Adrenal gland (tissue), 5 donors: ENCODE data around the gene TMEM229B.

ENCODE experiments used
- POLR2A ChIP-seq, 2 donors: fragments of 450-650 bp; IDR thresholded peaks; one replicate each; pipeline ENCODE4 v1.6.1; 2017; ENCODE audit warnings: antibody characterized with exemption in 2 of 2, mild to moderate bottlenecking in 2 of 2, moderate library complexity in 1 of 2
- TF ChIP-seq, protein P1 (sequence below), 6 experiments: fragments of 450-650 bp in 4 of 6; fragments of 200-600 bp in 2 of 6; sonication (generic) in 1 of 6; IDR thresholded peaks; 1 replicate in 5 of 6; 2 replicates in 1 of 6; pipeline versions ENCODE4 v1.5.1 to v1.8.0; 2016 to 2021; ENCODE audit warnings: antibody characterized with exemption in 6 of 6, mild to moderate bottlenecking in 2 of 6, moderate library complexity in 1 of 6
- donor health status: DM: no; HTN: no; CAD: no.

DNA sequence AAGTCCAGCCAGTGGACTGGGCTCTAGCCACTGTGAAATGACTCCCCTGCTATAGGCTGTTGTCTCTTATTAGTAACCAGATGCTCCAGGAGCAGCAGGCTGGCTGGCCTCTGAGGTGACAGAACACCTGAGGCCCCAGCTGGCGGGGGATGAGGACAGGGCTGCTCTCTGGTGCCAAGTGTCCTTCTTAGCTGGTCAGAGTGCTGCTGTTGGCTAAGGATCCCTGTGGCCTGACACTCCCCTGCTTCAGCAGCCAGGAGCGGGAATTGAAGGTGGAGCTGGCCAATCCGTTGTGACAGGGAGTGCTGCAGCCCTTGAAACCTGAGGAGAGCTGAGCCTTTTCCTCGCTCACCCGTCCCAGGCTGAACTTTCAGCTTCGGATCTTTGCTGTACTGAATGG lies 30.7 kb downstream of the TMEM229B start:
- no peak for TF ChIP-seq POLR2A (IDR thresholded peaks at IDR 0.05)
- TF ChIP-seq, protein P1, sequence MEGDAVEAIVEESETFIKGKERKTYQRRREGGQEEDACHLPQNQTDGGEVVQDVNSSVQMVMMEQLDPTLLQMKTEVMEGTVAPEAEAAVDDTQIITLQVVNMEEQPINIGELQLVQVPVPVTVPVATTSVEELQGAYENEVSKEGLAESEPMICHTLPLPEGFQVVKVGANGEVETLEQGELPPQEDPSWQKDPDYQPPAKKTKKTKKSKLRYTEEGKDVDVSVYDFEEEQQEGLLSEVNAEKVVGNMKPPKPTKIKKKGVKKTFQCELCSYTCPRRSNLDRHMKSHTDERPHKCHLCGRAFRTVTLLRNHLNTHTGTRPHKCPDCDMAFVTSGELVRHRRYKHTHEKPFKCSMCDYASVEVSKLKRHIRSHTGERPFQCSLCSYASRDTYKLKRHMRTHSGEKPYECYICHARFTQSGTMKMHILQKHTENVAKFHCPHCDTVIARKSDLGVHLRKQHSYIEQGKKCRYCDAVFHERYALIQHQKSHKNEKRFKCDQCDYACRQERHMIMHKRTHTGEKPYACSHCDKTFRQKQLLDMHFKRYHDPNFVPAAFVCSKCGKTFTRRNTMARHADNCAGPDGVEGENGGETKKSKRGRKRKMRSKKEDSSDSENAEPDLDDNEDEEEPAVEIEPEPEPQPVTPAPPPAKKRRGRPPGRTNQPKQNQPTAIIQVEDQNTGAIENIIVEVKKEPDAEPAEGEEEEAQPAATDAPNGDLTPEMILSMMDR (IDR thresholded peaks at IDR 0.05), result no peak
